Gastroesophageal sphincter (tissue), 4 donors: Measurements from ENCODE around the gene ZFAND4. TPM values are rescaled to one million over a fixed set of nuclear protein-coding genes. Genes with fewer than 3 reads are reported as not detected.

Experiments used
- ATAC-seq: fragments of 150-250 bp; one replicate; pipeline ENCODE4 v1.9.1; 2016; ENCODE audit warnings: mild to moderate bottlenecking, moderate library complexity
- H3K27ac ChIP-seq, 4 donors: fragments of 200-600 bp; sonication (generic) in 3 of 4; 1 replicate in 3 of 4; 2 replicates in 1 of 4; pipeline ENCODE4 v1.5.1; 2016 to 2019
- H3K27me3 ChIP-seq: fragments of 200-600 bp; sonication (generic); one replicate; pipeline ENCODE4 v1.5.1; 2019
- H3K36me3 ChIP-seq, 2 donors: fragments of 200-600 bp; sonication (generic); one replicate each; pipeline ENCODE4 v1.5.1; 2019; ENCODE audit warnings: control low read depth in 1 of 2
- H3K4me1 ChIP-seq, 3 donors: fragments of 200-600 bp; sonication (generic); 1 replicate in 2 of 3; 2 replicates in 1 of 3; pipeline ENCODE4 v1.5.1; 2016 to 2019; ENCODE audit warnings: control low read depth in 2 of 3
- H3K4me3 ChIP-seq, 2 donors: fragments of 200-600 bp; sonication (generic); one replicate each; pipeline ENCODE4 v1.5.1; 2019; ENCODE audit warnings: mild to moderate bottlenecking in 1 of 2, moderate library complexity in 1 of 2
- H3K9me3 ChIP-seq, 3 donors: fragments of 200-600 bp; sonication (generic); one replicate each; pipeline ENCODE4 v1.5.1; 2017 to 2019; ENCODE audit warnings: control low read depth in 2 of 3
- EP300 ChIP-seq: sonication (generic); formaldehyde crosslinking; IDR thresholded peaks from one replicate; pipeline ENCODE4 v1.6.1; 2017; ENCODE audit warnings: antibody characterized with exemption, mild to moderate bottlenecking
- POLR2A ChIP-seq, 2 donors: fragments of 450-650 bp; IDR thresholded peaks; one replicate each; pipeline ENCODE4 v1.6.1; 2017; ENCODE audit warnings: antibody characterized with exemption in 2 of 2, mild to moderate bottlenecking in 2 of 2, moderate library complexity in 1 of 2
- POLR2AphosphoS5 ChIP-seq: sonication (generic); formaldehyde crosslinking; IDR thresholded peaks from one replicate; pipeline ENCODE4 v1.6.1; 2017; ENCODE audit warnings: antibody characterized with exemption
- WGBS, 2 donors: methylation state at CpG; one replicate each; pipeline ENCODE4 v1.1.5; 2018; ENCODE audit warnings: low coverage in 1 of 2; 5-methylcytosine and 5-hydroxymethylcytosine counted together
- total RNA-seq, 4 donors: library from RNA; depleted of rRNA; stranded (reverse); fragments of >200 nt; gene quantifications; one replicate each; pipeline ENCODE4 v1.1.0, GENCODE V29; 2016
- TF ChIP-seq, protein P1 (sequence below), 4 experiments: fragments of 200-600 bp in 2 of 4; fragments of 450-650 bp in 2 of 4; sonication (generic) in 1 of 4; IDR thresholded peaks; one replicate each; pipeline ENCODE4 v1.5.1; 2017 to 2019; ENCODE audit warnings: antibody characterized with exemption in 4 of 4, mild to moderate bottlenecking in 2 of 4, moderate library complexity in 2 of 4

Gene ZFAND4
- total RNA-seq, 4 donors from 2014 or later: 13.7 to 20.0 (median 16.1) TPM

DNA sequence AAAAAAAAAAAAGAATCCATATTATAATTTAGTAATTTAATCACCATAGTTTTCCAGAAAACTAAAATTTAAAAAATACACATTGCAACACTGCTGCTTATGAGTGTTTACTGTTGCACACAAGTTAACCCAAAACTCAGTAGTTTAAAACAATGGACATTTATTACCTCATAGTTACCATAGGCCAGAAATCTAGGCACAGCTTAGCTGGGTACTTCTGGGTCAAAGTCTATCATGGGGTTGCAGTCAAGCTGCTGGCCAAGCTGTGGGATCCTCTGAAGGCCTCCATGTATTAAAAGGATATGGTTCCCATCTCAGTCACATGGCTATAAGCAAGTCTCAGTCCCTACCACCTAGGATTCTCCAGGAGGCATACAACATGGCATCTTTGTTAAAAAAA is 83.6 kb downstream of the ZFAND4 start:
- Histone ChIP-seq H3K27me3 (no peaks in the 10 kb centered on the region), H3K36me3 (no peaks in the 10 kb centered on the region), H3K9me3 (no peaks in the 10 kb centered on the region), H3K4me1 (peaks cover 4 to 20% (median 4%) of the 10 kb centered on the region in 3 donors), H3K27ac (no peak overlapping the region), H3K4me3 (no peak overlapping the region)
- ATAC-seq: no peak
- TF ChIP-seq, protein P1, sequence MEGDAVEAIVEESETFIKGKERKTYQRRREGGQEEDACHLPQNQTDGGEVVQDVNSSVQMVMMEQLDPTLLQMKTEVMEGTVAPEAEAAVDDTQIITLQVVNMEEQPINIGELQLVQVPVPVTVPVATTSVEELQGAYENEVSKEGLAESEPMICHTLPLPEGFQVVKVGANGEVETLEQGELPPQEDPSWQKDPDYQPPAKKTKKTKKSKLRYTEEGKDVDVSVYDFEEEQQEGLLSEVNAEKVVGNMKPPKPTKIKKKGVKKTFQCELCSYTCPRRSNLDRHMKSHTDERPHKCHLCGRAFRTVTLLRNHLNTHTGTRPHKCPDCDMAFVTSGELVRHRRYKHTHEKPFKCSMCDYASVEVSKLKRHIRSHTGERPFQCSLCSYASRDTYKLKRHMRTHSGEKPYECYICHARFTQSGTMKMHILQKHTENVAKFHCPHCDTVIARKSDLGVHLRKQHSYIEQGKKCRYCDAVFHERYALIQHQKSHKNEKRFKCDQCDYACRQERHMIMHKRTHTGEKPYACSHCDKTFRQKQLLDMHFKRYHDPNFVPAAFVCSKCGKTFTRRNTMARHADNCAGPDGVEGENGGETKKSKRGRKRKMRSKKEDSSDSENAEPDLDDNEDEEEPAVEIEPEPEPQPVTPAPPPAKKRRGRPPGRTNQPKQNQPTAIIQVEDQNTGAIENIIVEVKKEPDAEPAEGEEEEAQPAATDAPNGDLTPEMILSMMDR (IDR thresholded peaks at IDR 0.05): no peak
- no peak for TF ChIP-seq POLR2A (IDR thresholded peaks at IDR 0.05)
- no peak for TF ChIP-seq EP300
- no peak for TF ChIP-seq POLR2AphosphoS5

DNA sequence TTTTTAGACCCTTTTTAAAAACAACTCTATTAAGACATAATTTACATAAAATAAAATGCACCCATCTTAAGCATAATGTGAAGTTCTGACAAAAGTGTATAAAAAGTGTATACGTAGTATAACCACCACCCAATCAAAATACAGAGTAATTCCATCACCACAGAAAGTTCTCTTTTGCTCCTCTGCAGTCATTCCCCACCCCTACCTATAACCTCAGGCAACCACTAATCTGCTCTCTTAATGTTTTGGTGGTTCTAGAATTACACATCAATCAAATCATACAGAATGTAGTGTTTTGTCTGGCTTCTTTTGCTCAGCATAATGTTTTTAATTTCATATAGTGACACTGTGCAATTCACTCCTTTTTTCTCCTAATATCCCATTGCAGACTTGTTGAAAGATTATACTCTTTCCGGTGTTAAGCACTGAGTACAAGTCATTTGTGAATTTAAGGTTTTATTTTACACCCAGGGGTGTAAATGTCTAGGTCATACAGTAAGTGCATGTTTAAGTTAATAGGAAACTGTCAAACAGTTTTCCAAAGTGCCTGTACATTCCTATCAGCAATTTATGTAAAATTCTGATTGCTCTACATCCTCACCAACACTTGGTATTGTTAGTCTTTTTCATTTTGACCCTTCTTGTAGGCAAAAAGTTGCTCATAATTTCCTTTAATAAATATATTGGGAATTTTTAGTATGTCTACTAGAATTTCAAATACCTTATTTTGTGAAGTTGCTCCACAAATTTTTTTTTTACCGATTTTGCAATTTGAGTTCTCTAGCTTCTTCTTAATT is 86.3 kb downstream of the ZFAND4 start:
- peaks cover 0 to 8% (median 0%) of the 10 kb centered on the region in 3 donors for H3K4me1 ChIP-seq

DNA sequence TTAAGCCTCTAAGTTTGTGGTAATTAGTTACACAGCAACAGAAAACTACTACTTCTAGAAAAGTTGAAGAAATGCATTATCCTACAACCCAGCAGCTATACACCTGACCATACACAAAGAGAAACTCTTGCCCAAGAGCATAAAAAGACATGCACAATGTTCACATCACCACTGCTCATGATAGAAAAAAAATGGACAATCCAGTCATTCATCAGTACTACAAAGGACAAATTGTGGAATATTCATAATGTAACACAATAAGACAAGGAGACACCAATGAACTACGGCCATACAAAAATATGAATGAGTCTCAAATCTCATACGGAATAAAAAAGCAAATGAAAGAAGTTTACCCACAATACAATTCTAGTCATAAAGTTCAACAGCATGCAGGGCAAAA is 87.4 kb downstream of the ZFAND4 start:
- no peak overlapping the region for H3K27ac ChIP-seq
- WGBS, 2 donors: 94 to 100% methylated on average over 2 of the region's 2 CpGs
- no peak for ATAC-seq

More for the DNA sequence above, 86.3 kb downstream of the ZFAND4 start:
- no peaks in the 10 kb centered on the region for H3K27me3 ChIP-seq
- H3K27ac ChIP-seq: no peak overlapping the region
- H3K9me3 ChIP-seq: no peaks in the 10 kb centered on the region
- 97 to 98% methylated on average over 3 of the region's 3 CpGs for WGBS, 2 donors
- TF ChIP-seq POLR2AphosphoS5: no peak
- TF ChIP-seq, protein P1 (IDR thresholded peaks at IDR 0.05): no peak
- ATAC-seq: no peak
- no peaks in the 10 kb centered on the region for H3K36me3 ChIP-seq
- H3K4me3 ChIP-seq: no peak overlapping the region

DNA sequence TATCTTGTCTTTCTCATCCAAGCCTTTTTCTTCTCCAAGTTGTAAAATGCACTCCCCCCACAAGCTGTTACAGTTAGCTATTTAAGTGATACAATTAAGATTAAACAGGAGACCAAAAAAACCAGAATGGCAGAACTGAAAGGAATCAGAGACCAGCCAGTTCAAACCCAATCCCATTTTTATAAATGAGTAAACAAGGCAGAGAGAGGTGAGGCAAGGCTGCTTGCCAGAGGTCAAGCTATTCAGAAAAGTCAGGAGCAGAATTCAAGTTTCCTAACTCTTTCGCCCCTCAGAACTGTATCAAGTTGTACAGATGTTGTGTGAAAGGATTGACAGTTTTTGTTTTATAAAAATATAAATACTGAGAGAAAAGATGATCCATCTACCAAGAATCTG is 90.2 kb downstream of the ZFAND4 start:
- 92 to 100% methylated on average over 1 of the region's 1 CpG for WGBS, 2 donors
- Histone ChIP-seq H3K9me3 (no peaks in the 10 kb centered on the region), H3K27ac (no peak overlapping the region), H3K27me3 (no peaks in the 10 kb centered on the region), H3K36me3 (no peaks in the 10 kb centered on the region), H3K4me1 (peaks cover 0 to 20% (median 0%) of the 10 kb centered on the region in 3 donors), H3K4me3 (no peak overlapping the region)
- no peak for ATAC-seq
- TF ChIP-seq, protein P1 (IDR thresholded peaks at IDR 0.05): no peak
- TF ChIP-seq POLR2AphosphoS5 (no peak), EP300 (no peak), POLR2A (IDR thresholded peaks at IDR 0.05) (no peak)

More for the DNA sequence above, 87.4 kb downstream of the ZFAND4 start:
- no peak overlapping the region for H3K4me3 ChIP-seq
- peaks cover 0 to 19% (median 0%) of the 10 kb centered on the region in 3 donors for H3K4me1 ChIP-seq
- H3K27me3 ChIP-seq: no peaks in the 10 kb centered on the region
- no peaks in the 10 kb centered on the region for H3K36me3 ChIP-seq
- TF ChIP-seq EP300: no peak
- TF ChIP-seq, protein P1 (IDR thresholded peaks at IDR 0.05): no peak
- no peaks in the 10 kb centered on the region for H3K9me3 ChIP-seq
